Colonic mucosa (tissue), 4 donors: ENCODE results near the gene TMEM205. TPM values are rescaled to one million over a fixed set of nuclear protein-coding genes. Genes with fewer than 3 reads are reported as not detected.
"Not testable (repeated sequence)": the region's sequence is repeated elsewhere in the genome, so short reads cannot be mapped to it uniquely, and the experiment has no call there.

Source experiments
- DNase-seq: peaks from one replicate; pipeline ENCODE4 v3.0.0-alpha.2; 2020
- H3K27ac ChIP-seq: fragments of 200-600 bp; one replicate; pipeline ENCODE4 v1.8.0; 2021
- H3K27me3 ChIP-seq: fragments of 200-600 bp; one replicate; pipeline ENCODE4 v1.8.0; 2021
- H3K36me3 ChIP-seq: fragments of 200-600 bp; one replicate; pipeline ENCODE4 v1.8.0; 2021
- H3K4me1 ChIP-seq: fragments of 200-600 bp; one replicate; pipeline ENCODE4 v1.8.0; 2021; ENCODE audit warnings: mild to moderate bottlenecking
- H3K4me3 ChIP-seq: fragments of 200-600 bp; one replicate; pipeline ENCODE4 v1.8.0; 2021
- H3K9ac ChIP-seq, 2 donors: one replicate each; pipeline ENCODE4 v1.7.0; 2013; ENCODE audit warnings: control low read depth in 2 of 2, low read depth in 2 of 2, low read length in 2 of 2
- H3K9me3 ChIP-seq: fragments of 200-600 bp; one replicate; pipeline ENCODE4 v1.8.0; 2021
- CTCF ChIP-seq: fragments of 200-600 bp; IDR thresholded peaks from one replicate; pipeline ENCODE4 v1.8.0; 2022; ENCODE audit warnings: antibody characterized with exemption, mild to moderate bottlenecking
- intact Hi-C: fragments of 100-400 bp; cut with DNase I; formaldehyde crosslinking; loops from one replicate; pipeline ENCODE4 v1.14.1; 2022
- total RNA-seq, 2 donors: library from RNA; stranded (reverse); fragmentation: NEBNext Ultra II Directional in 1 of 2; extraction: Animal tissue kit (Norgen Biotek cat#: 25700) in 1 of 2; gene quantifications; one replicate each; pipeline ENCODE4 v1.2.1, GENCODE V29; 2021
- donor health status: healthy.
- donor health status: DM: no; HTN: no; CAD: no.
- donor health status: DM: no; HTN: no; CAD: no.

Gene TMEM205
- total RNA-seq, 2 donors from 2014 or later: 45.4 to 63.4 TPM

- no peak for TF ChIP-seq CTCF
- Histone ChIP-seq H3K9ac (no peak overlapping the region), H3K27me3 (no peaks in the 10 kb centered on the region), H3K4me1 (no peaks in the 10 kb centered on the region), H3K27ac (no peak overlapping the region), H3K4me3 (no peak overlapping the region), H3K36me3 (no peaks in the 10 kb centered on the region), H3K9me3 (no peaks in the 10 kb centered on the region)
- intact Hi-C loops: no loop called here
- DNase-seq: no peak
Measured at GRCh38 chr19:11349171-11349570, 3.1 kb upstream of the TMEM205 start.

- intact Hi-C loops: no loop called here
- no peak overlapping the region for H3K4me3 ChIP-seq
- H3K27me3 ChIP-seq: no peaks in the 10 kb centered on the region
- no peaks in the 10 kb centered on the region for H3K36me3 ChIP-seq
- no peak overlapping the region for H3K9ac ChIP-seq
- H3K4me1 ChIP-seq: no peaks in the 10 kb centered on the region
- DNase-seq: no peak
- TF ChIP-seq CTCF: no peak
- H3K9me3 ChIP-seq: no peaks in the 10 kb centered on the region
- no peak overlapping the region for H3K27ac ChIP-seq
Measured at GRCh38 chr19:11347546-11348039, 1.5 kb upstream of the TMEM205 start.

GRCh38 chr19:11345122-11345803 lies 805 bp downstream of the TMEM205 start:
- peak; percentile 40 for DNase-seq
- H3K9me3 ChIP-seq: no peaks in the 10 kb centered on the region
- peak overlapping the region; percentile 58 to 76 for H3K9ac ChIP-seq
- H3K27ac ChIP-seq: peak overlapping the region; percentile 83
- TF ChIP-seq CTCF: no peak
- intact Hi-C loops: no loop called here
- no peaks in the 10 kb centered on the region for H3K4me1 ChIP-seq
- H3K4me3 ChIP-seq: peak overlapping the region; percentile 73
- H3K36me3 ChIP-seq: no peaks in the 10 kb centered on the region
- no peaks in the 10 kb centered on the region for H3K27me3 ChIP-seq

- Histone ChIP-seq H3K9me3 (no peaks in the 10 kb centered on the region), H3K27me3 (no peaks in the 10 kb centered on the region), H3K36me3 (no peaks in the 10 kb centered on the region), H3K4me3 (no peak overlapping the region), H3K4me1 (peaks cover 6% of the 10 kb centered on the region), H3K27ac (no peak overlapping the region), H3K9ac (no peak overlapping the region)
- no peak for DNase-seq
- intact Hi-C loops: no loop called here
- no peak for TF ChIP-seq CTCF
Measured at GRCh38 chr19:11342429-11342828, 3.6 kb downstream of the TMEM205 start.

GRCh38 chr19:11340099-11340467 lies 6.0 kb downstream of the TMEM205 start:
- H3K36me3 ChIP-seq, H3K9me3 ChIP-seq, H3K4me3 ChIP-seq, H3K27me3 ChIP-seq, H3K4me1 ChIP-seq, DNase-seq, intact Hi-C loops: not testable (repeated sequence)
- Histone ChIP-seq H3K9ac (peak overlapping the region; percentile 47 to 79), H3K27ac (peak overlapping the region; percentile 15)

GRCh38 chr19:11339254-11340098 lies 6.6 kb downstream of the TMEM205 start, which contains the start of gene RAB3D:
TSS of gene RAB3D (minus strand) at chr19:11339657. CDS start at chr19:11337399, 2,258 bp downstream.
- Histone ChIP-seq H3K27me3 (no peaks in the 10 kb centered on the region), H3K36me3 (no peaks in the 10 kb centered on the region), H3K27ac (peak within 1 kb of the TSS; percentile 60), H3K4me3 (peak within 1 kb of the TSS; percentile 65), H3K9ac (peak within 1 kb of the TSS; percentile 75 to 79), H3K4me1 (peaks cover 6% of the 10 kb centered on the region), H3K9me3 (no peaks in the 10 kb centered on the region)
- DNase-seq: peak; percentile 97
- intact Hi-C loops: no loop called here
- TF ChIP-seq CTCF: no peak
